A172 (cell line): ENCODE results near the gene CCM2. TPM values are rescaled to one million over a fixed set of nuclear protein-coding genes. Genes with fewer than 3 reads are reported as not detected.

Experiments used
- DNase-seq: peaks from one replicate; pipeline ENCODE4 v3.0.0-alpha.2; 2015; ENCODE audit warnings: low spot score
- total RNA-seq: library from RNA; depleted of rRNA; stranded (reverse); fragments of >200 nt; shearing (Covaris generic); gene quantifications from 2 replicates; pipeline ENCODE4 v1.2.3, GENCODE V29; 2014; rRNA removed

The CCM2 gene
- total RNA-seq, 1 experiment from 2014 or later: 70.8 TPM

DNA sequence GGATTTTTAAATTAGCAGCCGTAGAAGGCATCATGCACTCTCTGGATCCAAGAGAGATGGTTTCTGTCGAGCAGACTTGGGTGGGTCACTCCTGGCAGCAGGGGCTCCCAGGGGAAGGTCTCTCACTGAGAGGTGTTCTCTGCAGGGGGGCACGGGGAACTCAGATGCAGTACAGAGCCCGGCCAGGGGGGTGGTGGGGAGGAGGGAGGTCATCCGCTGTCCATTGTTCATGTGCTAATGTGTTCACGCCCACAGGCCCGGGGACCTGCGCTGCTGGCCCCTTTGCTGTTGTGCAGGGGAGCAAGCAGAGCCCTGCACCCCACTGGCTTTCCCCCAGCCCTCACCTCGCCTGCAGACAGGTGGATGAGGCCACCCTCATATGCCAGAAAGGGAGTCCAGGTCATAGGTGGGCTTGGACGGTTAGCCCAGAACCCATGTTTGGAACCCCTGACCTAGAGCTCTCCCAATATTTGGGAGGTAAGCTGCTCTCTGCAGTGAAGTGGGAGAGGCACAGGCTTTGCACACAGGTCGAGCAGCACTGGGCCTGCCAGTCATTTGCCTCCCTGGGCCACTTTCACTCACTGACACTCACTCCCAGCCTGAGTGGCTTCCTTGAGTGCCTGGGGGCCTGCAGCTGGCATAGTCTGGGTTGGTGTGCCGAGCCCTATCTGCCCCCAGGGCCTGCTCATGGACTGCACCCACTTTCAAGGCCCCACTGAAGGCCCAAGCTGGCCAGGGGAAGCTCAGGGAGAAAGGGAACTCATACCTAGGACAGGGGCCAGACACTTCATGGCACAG lies 124.1 kb downstream of the CCM2 start:
- DNase-seq: no peak

DNA sequence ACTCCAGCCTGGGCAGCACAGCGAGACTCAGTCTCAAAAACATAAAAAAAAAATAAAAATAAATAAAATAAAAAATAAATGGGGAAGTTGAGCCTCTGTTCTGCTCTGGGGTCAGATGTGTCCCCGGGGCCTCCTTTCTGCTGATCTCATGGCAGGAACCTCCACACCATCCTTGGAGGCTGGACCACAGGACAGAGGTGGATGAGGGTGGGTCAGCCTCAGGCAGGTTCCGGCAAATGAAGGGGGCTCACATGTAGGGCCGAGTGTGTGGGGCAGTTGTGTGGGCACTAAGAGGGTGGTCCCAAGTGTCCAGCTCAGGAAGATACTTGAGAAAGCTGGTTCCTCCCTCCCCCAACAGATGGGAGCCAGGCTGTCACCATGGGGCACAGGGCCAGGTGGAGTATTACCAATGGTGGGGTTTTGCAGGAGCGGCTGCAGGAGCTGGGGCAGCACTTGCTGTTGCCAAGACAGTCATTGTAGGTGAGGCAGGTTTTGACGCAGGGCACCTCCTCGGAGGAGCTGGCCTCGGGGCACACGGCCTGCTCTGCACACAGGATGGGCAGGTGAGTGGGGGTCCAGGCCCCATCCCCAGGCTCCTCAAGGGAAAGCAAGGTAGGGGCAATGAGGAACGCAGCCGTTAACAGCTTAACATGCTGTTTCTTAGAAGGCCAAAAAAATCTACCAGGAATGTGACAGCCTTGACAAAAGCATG lies 125.3 kb downstream of the CCM2 start:
- no peak for DNase-seq

Other genes starting within 250 kb of the CCM2 start
- 7,457 and 8,235 TPM in 2 replicates for gene PPIA, start 203.5 kb upstream of the CCM2 start, total RNA-seq
- 507 and 572 TPM in 2 replicates for gene H2AZ2, start 152.1 kb upstream of the CCM2 start, total RNA-seq
- gene PURB, start 114.7 kb upstream of the CCM2 start, total RNA-seq: 16.9 and 20.9 TPM in 2 replicates
- gene MYO1G, start 21.2 kb upstream of the CCM2 start, total RNA-seq: 0.76 and 1.6 TPM in 2 replicates
- 5.9 and 6.6 TPM in 2 replicates for gene NACAD, start 88.8 kb downstream of the CCM2 start, total RNA-seq
- 124 and 132 TPM in 2 replicates for gene TBRG4, start 111.5 kb downstream of the CCM2 start, total RNA-seq
- gene RAMP3, start 157.6 kb downstream of the CCM2 start, total RNA-seq: 0.10 TPM in 1 of 2 replicates, not detected in the other